ENCODE measurements around the gene RAB43. TPM values are rescaled to one million over a fixed set of nuclear protein-coding genes. Genes with fewer than 3 reads are reported as not detected.

The RAB43 gene
- total RNA-seq, 4 donors from 2014 or later = 12.8 to 18.5 (median 16.3) TPM

GRCh38 chr3:129120254-129121004, 1.2 kb downstream of the RAB43 start:
- TF ChIP-seq, protein P1, sequence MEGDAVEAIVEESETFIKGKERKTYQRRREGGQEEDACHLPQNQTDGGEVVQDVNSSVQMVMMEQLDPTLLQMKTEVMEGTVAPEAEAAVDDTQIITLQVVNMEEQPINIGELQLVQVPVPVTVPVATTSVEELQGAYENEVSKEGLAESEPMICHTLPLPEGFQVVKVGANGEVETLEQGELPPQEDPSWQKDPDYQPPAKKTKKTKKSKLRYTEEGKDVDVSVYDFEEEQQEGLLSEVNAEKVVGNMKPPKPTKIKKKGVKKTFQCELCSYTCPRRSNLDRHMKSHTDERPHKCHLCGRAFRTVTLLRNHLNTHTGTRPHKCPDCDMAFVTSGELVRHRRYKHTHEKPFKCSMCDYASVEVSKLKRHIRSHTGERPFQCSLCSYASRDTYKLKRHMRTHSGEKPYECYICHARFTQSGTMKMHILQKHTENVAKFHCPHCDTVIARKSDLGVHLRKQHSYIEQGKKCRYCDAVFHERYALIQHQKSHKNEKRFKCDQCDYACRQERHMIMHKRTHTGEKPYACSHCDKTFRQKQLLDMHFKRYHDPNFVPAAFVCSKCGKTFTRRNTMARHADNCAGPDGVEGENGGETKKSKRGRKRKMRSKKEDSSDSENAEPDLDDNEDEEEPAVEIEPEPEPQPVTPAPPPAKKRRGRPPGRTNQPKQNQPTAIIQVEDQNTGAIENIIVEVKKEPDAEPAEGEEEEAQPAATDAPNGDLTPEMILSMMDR (IDR thresholded peaks at IDR 0.05) = no peak
- ATAC-seq (ENCODE audit: low FRiP score) = peak; percentile 72
- peak; percentile 70 for DNase-seq (ENCODE audit: low spot score)

- no peak for ATAC-seq (ENCODE audit: low FRiP score)
- TF ChIP-seq, protein P1 (IDR thresholded peaks at IDR 0.05) = no peak
- DNase-seq (ENCODE audit: low spot score) = no peak
Observed at GRCh38 chr3:129119365-129120100, 2.1 kb downstream of the RAB43 start.

- DNase-seq (ENCODE audit: low spot score) (no peak), ATAC-seq (ENCODE audit: low FRiP score) (no peak)
- TF ChIP-seq, protein P1 (IDR thresholded peaks at IDR 0.05) = no peak
Observed at GRCh38 chr3:129118745-129119144, 2.9 kb downstream of the RAB43 start.

- DNase-seq (ENCODE audit: low spot score) (no peak), ATAC-seq (ENCODE audit: low FRiP score) (no peak)
- TF ChIP-seq, protein P1 (IDR thresholded peaks at IDR 0.05) = no peak
Observed at GRCh38 chr3:129117134-129117533, 4.5 kb downstream of the RAB43 start.

DNA sequence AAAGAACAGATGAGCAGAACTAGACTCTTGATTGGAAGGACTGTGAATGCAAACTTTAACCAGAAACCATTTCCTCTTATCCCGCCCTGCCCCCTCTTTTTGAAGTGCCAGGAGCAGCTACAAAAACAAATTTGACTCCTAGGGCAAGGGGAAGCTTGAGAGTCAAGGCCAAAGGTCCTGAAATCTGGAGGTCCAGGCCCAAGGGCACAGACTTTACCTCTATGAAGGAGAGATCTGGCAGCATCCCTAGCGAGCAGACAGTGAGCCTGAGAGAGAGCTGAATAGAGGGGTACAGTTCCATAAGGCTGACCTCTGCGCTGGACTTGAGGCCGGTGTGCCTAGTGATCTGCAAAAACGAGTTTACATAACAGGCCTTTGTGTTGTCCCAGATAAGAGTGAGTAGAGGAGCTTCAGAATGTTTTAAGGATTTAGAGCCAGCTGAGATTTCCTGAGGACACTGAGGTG, 5.1 kb downstream of the RAB43 start:
- TF ChIP-seq, protein P1 (IDR thresholded peaks at IDR 0.05) = no peak
- DNase-seq (ENCODE audit: low spot score) (no peak), ATAC-seq (ENCODE audit: low FRiP score) (no peak)

DNA sequence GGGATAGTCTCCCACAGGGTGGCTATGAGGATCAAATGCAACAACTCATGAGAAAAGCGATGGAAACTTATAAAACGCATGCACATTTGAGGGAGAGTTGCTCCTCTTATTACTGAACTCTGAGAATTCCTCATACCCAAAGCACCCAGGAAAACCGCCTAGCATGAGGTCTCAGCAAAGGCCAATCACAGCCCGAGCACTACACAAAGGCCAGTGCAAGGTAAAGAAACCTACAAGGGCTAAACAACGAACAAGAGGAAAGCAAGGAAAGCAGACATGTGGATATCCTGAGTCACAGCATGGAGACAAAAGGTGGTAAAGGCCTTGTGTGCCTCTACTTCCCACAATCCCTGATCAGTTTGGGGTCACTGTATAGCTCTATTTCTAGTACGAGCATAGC, 7.1 kb downstream of the RAB43 start:
- DNase-seq (ENCODE audit: low spot score) (no peak), ATAC-seq (ENCODE audit: low FRiP score) (no peak)
- TF ChIP-seq, protein P1 (IDR thresholded peaks at IDR 0.05) = no peak
